ENCODE data around the gene ETNK2. TPM values are rescaled to one million over a fixed set of nuclear protein-coding genes. Genes with fewer than 3 reads are reported as not detected.
A peak's percentile ranks its signal among the peaks of the same experiment; 100 is the strongest.

Gene ETNK2
- total and polyA plus RNA-seq, 2 of the 13 experiments (the other 11 are each of a cell fraction or from before 2014, with no cell fraction given) = 15.5 to 42.8 TPM

DNA sequence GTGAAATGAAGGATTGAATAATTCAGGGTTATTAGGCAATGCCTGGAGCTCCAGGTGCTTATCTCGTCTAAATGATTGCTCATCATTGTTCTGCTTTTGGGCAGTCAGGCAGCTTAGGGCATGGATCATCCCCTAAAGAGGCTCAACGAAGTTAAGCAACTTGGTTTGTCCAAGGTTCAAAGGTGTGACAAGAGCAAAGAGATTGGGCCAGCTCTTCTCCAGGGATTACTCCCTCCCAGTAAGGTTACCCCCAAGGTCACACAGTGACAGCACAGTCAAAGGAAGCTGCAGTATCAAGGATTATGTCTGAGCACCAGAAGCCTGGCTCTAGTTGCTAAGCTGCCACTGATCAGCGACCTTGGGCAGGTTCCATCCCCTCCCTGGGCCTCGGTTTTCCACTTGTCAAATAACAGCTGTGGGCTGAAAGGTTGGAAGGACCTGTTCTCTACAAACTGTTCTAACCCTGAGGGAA, 6.8 kb downstream of the ETNK2 start (continued):
- TF ChIP-seq KMT2A (CRISPR knock-in tag; IDR thresholded peaks at IDR 0.05) (no peak; the same call in 1 of the 2 replicates), ZNF720 (CRISPR knock-in tag; IDR thresholded peaks at IDR 0.05) (no peak), ZNF367 (CRISPR knock-in tag; IDR thresholded peaks at IDR 0.05; ENCODE audit: borderline replicate concordance) (no peak), HNRNPLL (IDR thresholded peaks at IDR 0.05; ENCODE audit: low read depth, low read length, poor library complexity, severe bottlenecking) (no peak)
- TF ChIP-seq, protein P1, sequence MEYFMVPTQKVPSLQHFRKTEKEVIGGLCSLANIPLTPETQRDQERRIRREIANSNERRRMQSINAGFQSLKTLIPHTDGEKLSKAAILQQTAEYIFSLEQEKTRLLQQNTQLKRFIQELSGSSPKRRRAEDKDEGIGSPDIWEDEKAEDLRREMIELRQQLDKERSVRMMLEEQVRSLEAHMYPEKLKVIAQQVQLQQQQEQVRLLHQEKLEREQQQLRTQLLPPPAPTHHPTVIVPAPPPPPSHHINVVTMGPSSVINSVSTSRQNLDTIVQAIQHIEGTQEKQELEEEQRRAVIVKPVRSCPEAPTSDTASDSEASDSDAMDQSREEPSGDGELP (IDR thresholded peaks at IDR 0.05; ENCODE audit: borderline replicate concordance, low read depth) = peak; percentile 69; the same call in 1 of the 2 replicates
- TF ChIP-seq, protein P2, sequence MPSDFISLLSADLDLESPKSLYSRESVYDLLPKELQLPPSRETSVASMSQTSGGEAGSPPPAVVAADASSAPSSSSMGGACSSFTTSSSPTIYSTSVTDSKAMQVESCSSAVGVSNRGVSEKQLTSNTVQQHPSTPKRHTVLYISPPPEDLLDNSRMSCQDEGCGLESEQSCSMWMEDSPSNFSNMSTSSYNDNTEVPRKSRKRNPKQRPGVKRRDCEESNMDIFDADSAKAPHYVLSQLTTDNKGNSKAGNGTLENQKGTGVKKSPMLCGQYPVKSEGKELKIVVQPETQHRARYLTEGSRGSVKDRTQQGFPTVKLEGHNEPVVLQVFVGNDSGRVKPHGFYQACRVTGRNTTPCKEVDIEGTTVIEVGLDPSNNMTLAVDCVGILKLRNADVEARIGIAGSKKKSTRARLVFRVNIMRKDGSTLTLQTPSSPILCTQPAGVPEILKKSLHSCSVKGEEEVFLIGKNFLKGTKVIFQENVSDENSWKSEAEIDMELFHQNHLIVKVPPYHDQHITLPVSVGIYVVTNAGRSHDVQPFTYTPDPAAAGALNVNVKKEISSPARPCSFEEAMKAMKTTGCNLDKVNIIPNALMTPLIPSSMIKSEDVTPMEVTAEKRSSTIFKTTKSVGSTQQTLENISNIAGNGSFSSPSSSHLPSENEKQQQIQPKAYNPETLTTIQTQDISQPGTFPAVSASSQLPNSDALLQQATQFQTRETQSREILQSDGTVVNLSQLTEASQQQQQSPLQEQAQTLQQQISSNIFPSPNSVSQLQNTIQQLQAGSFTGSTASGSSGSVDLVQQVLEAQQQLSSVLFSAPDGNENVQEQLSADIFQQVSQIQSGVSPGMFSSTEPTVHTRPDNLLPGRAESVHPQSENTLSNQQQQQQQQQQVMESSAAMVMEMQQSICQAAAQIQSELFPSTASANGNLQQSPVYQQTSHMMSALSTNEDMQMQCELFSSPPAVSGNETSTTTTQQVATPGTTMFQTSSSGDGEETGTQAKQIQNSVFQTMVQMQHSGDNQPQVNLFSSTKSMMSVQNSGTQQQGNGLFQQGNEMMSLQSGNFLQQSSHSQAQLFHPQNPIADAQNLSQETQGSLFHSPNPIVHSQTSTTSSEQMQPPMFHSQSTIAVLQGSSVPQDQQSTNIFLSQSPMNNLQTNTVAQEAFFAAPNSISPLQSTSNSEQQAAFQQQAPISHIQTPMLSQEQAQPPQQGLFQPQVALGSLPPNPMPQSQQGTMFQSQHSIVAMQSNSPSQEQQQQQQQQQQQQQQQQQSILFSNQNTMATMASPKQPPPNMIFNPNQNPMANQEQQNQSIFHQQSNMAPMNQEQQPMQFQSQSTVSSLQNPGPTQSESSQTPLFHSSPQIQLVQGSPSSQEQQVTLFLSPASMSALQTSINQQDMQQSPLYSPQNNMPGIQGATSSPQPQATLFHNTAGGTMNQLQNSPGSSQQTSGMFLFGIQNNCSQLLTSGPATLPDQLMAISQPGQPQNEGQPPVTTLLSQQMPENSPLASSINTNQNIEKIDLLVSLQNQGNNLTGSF (CRISPR knock-in tag; IDR thresholded peaks at IDR 0.05) = no peak
- TF ChIP-seq, protein P3, sequence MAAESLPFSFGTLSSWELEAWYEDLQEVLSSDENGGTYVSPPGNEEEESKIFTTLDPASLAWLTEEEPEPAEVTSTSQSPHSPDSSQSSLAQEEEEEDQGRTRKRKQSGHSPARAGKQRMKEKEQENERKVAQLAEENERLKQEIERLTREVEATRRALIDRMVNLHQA (CRISPR knock-in tag; IDR thresholded peaks at IDR 0.05) = no peak
- TF ChIP-seq, protein P4, sequence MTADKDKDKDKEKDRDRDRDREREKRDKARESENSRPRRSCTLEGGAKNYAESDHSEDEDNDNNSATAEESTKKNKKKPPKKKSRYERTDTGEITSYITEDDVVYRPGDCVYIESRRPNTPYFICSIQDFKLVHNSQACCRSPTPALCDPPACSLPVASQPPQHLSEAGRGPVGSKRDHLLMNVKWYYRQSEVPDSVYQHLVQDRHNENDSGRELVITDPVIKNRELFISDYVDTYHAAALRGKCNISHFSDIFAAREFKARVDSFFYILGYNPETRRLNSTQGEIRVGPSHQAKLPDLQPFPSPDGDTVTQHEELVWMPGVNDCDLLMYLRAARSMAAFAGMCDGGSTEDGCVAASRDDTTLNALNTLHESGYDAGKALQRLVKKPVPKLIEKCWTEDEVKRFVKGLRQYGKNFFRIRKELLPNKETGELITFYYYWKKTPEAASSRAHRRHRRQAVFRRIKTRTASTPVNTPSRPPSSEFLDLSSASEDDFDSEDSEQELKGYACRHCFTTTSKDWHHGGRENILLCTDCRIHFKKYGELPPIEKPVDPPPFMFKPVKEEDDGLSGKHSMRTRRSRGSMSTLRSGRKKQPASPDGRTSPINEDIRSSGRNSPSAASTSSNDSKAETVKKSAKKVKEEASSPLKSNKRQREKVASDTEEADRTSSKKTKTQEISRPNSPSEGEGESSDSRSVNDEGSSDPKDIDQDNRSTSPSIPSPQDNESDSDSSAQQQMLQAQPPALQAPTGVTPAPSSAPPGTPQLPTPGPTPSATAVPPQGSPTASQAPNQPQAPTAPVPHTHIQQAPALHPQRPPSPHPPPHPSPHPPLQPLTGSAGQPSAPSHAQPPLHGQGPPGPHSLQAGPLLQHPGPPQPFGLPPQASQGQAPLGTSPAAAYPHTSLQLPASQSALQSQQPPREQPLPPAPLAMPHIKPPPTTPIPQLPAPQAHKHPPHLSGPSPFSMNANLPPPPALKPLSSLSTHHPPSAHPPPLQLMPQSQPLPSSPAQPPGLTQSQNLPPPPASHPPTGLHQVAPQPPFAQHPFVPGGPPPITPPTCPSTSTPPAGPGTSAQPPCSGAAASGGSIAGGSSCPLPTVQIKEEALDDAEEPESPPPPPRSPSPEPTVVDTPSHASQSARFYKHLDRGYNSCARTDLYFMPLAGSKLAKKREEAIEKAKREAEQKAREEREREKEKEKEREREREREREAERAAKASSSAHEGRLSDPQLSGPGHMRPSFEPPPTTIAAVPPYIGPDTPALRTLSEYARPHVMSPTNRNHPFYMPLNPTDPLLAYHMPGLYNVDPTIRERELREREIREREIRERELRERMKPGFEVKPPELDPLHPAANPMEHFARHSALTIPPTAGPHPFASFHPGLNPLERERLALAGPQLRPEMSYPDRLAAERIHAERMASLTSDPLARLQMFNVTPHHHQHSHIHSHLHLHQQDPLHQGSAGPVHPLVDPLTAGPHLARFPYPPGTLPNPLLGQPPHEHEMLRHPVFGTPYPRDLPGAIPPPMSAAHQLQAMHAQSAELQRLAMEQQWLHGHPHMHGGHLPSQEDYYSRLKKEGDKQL (CRISPR knock-in tag; IDR thresholded peaks at IDR 0.05; ENCODE audit: low read depth) = peak; percentile 79
